Neural cell (in vitro differentiated cells): Measurements from ENCODE around the gene PTH1R. TPM values are rescaled to one million over a fixed set of nuclear protein-coding genes. Genes with fewer than 3 reads are reported as not detected.

ENCODE experiments used
- H2AFZ ChIP-seq: fragments of 200-600, 300-800 bp; sonication (generic), shearing (Covaris generic); 2 replicates; pipeline ENCODE4 v1.6.0; 2014; ENCODE audit warnings: low read depth, mild to moderate bottlenecking, antibody characterized with exemption, low read length, moderate library complexity
- H3F3A ChIP-seq: fragments of 200-600 bp; shearing (Covaris generic); 2 replicates; pipeline ENCODE4 v1.6.1; 2016; ENCODE audit warnings: mild to moderate bottlenecking, moderate library complexity, mixed read lengths, antibody characterized with exemption, low read length; ENCODE audit not compliant: insufficient read depth, poor library complexity, severe bottlenecking
- H3K27ac ChIP-seq: fragments of 200-600, 300-800 bp; sonication (generic), shearing (Covaris generic); 2 replicates; pipeline ENCODE4 v1.5.1; 2014; ENCODE audit warnings: mild to moderate bottlenecking, low read length, moderate library complexity
- H3K27me3 ChIP-seq: fragments of 300-800, 200-600 bp; sonication (generic), shearing (Covaris generic); 2 replicates; pipeline ENCODE4 v1.6.0; 2014; ENCODE audit warnings: mild to moderate bottlenecking, low read depth, low read length, moderate library complexity; ENCODE audit not compliant: insufficient read depth
- H3K36me3 ChIP-seq: fragments of 300-800, 200-600 bp; sonication (generic), shearing (Covaris generic); 2 replicates; pipeline ENCODE4 v1.5.1; 2014; ENCODE audit warnings: mild to moderate bottlenecking, antibody characterized with exemption, low read length, moderate library complexity; ENCODE audit not compliant: insufficient read depth
- H3K4me2 ChIP-seq: fragments of 300-800, 200-600 bp; sonication (generic), shearing (Covaris generic); 2 replicates; pipeline ENCODE4 v1.6.0; 2014; ENCODE audit warnings: mild to moderate bottlenecking, low read length
- H3K4me3 ChIP-seq: fragments of 300-800, 200-600 bp; sonication (generic), shearing (Covaris generic); 2 replicates; pipeline ENCODE4 v1.5.1; 2014; ENCODE audit warnings: mild to moderate bottlenecking, low read length, moderate library complexity
- H3K79me2 ChIP-seq: fragments of 200-600 bp; shearing (Covaris generic); replicated peaks from 2 replicates; pipeline ENCODE4 v1.6.0; 2014; ENCODE audit warnings: mild to moderate bottlenecking, low read length, moderate library complexity; ENCODE audit not compliant: insufficient read depth
- H3K9ac ChIP-seq: fragments of 300-800, 200-600 bp; sonication (generic), shearing (Covaris generic); 2 replicates; pipeline ENCODE4 v1.6.1; 2016; ENCODE audit warnings: mild to moderate bottlenecking, low read length, mixed read lengths
- H3K9me2 ChIP-seq: fragments of 200-600 bp; shearing (Covaris generic); 2 replicates; pipeline ENCODE4 v1.6.1; 2016; ENCODE audit warnings: mild to moderate bottlenecking, low read length, mixed read lengths; ENCODE audit not compliant: insufficient read depth
- H3K9me3 ChIP-seq: fragments of 200-600, 300-800 bp; sonication (generic), shearing (Covaris generic); 2 replicates; pipeline ENCODE4 v1.6.1; 2016; ENCODE audit warnings: mild to moderate bottlenecking, mixed run types, low read length, moderate library complexity, mixed read lengths
- H4K20me1 ChIP-seq: fragments of 200-600 bp; shearing (Covaris generic); 2 replicates; pipeline ENCODE4 v1.6.1; 2016; ENCODE audit warnings: mild to moderate bottlenecking, mixed run types; ENCODE audit not compliant: insufficient read depth
- CTCF ChIP-seq: fragments of 450-650 bp; IDR thresholded peaks from 2 replicates; pipeline ENCODE4 v1.5.1; 2014; ENCODE audit warnings: antibody characterized with exemption, mild to moderate bottlenecking, moderate library complexity; ENCODE audit not compliant: poor library complexity, severe bottlenecking
- EP300 ChIP-seq: fragments of 450-650 bp; conservative IDR thresholded peaks from 2 replicates; pipeline ENCODE4 v1.6.1; 2014; ENCODE audit warnings: antibody characterized with exemption, mild to moderate bottlenecking, moderate library complexity; ENCODE audit not compliant: poor library complexity, severe bottlenecking
- EZH2 ChIP-seq: fragments of 200-600, 300-800 bp; shearing (Covaris generic), sonication (generic); IDR thresholded peaks from 2 replicates; pipeline ENCODE4 v1.6.1; 2014; ENCODE audit warnings: antibody characterized with exemption, low read length, borderline replicate concordance, mild to moderate bottlenecking; ENCODE audit not compliant: insufficient read depth, poor library complexity, severe bottlenecking
- MXI1 ChIP-seq: fragments of 450-650 bp; conservative IDR thresholded peaks from 2 replicates; pipeline ENCODE4 v1.6.1; 2014; ENCODE audit warnings: antibody characterized with exemption, mild to moderate bottlenecking; ENCODE audit not compliant: poor library complexity, severe bottlenecking
- POLR2AphosphoS5 ChIP-seq: IDR thresholded peaks from 2 replicates; pipeline ENCODE4 v1.6.1; 2012
- RAD21 ChIP-seq: fragments of 450-650 bp; conservative IDR thresholded peaks from 2 replicates; pipeline ENCODE4 v1.6.1; 2014; ENCODE audit warnings: antibody characterized with exemption, mild to moderate bottlenecking, moderate library complexity
- REST ChIP-seq: IDR thresholded peaks from 2 replicates; pipeline ENCODE4 v1.6.1; 2012; ENCODE audit warnings: borderline replicate concordance
- SMC3 ChIP-seq: fragments of 450-650 bp; conservative IDR thresholded peaks from 2 replicates; pipeline ENCODE4 v1.6.1; 2014; ENCODE audit warnings: antibody characterized with exemption, mild to moderate bottlenecking, moderate library complexity; ENCODE audit not compliant: poor library complexity
- TAF1 ChIP-seq: IDR thresholded peaks from 2 replicates; pipeline ENCODE4 v1.6.1; 2012; ENCODE audit warnings: low read depth
- polyA plus RNA-seq: library from polyadenylated mRNA; depleted of rRNA; stranded (reverse); fragments of >200 nt; gene quantifications from 2 replicates; pipeline ENCODE4 v1.2.3, GENCODE V29; 2014

PTH1R gene
- polyA plus RNA-seq, 1 donor from 2014 or later, result not detected

DNA sequence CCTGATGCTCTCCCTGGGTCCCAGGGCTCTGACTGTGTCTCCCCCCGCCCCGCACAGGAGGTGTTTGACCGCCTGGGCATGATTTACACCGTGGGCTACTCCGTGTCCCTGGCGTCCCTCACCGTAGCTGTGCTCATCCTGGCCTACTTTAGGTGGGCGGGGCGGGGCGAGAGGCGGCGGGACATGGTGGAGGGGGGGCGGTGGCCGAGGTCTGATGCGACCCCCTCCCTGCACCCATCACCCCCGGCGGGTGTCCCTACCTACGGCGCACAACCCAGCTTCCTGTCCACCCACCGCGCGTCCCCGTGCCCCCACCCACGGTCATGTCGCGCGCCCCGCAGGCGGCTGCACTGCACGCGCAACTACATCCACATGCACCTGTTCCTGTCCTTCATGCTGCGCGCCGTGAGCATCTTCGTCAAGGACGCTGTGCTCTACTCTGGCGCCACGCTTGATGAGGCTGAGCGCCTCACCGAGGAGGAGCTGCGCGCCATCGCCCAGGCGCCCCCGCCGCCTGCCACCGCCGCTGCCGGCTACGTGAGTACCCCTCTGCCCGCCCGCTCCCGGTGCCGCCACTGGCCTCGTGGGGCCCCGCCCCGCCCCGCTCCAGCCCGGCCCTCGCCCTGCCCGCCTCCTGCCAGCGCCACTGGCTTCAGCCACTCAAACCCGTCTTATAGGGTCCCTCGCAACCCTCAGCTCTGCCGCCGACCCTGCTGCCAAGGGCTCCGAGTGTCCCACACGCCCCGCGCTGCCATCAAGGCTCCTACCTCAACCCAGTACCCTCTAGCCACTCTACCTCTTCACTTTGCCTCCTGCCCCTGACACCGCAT, 21.0 kb downstream of the PTH1R start:
- Histone ChIP-seq H3K9me2 (no peaks in the 10 kb centered on the region), H4K20me1 (no peaks in the 10 kb centered on the region), H3K4me3 (peak overlapping the region; percentile 31), H3K9me3 (no peaks in the 10 kb centered on the region), H3K36me3 (no peaks in the 10 kb centered on the region), H3K79me2 (no peaks in the 10 kb centered on the region), H3K27ac (no peak overlapping the region), H3K9ac (no peak overlapping the region), H3K27me3 (peaks cover 5% of the 10 kb centered on the region), H3K4me2 (no peak overlapping the region), H3F3A (no peaks in the 10 kb centered on the region), H2AFZ (no peak overlapping the region)
- no peak for TF ChIP-seq TAF1
- TF ChIP-seq REST, result no peak
- TF ChIP-seq MXI1, result no peak

DNA sequence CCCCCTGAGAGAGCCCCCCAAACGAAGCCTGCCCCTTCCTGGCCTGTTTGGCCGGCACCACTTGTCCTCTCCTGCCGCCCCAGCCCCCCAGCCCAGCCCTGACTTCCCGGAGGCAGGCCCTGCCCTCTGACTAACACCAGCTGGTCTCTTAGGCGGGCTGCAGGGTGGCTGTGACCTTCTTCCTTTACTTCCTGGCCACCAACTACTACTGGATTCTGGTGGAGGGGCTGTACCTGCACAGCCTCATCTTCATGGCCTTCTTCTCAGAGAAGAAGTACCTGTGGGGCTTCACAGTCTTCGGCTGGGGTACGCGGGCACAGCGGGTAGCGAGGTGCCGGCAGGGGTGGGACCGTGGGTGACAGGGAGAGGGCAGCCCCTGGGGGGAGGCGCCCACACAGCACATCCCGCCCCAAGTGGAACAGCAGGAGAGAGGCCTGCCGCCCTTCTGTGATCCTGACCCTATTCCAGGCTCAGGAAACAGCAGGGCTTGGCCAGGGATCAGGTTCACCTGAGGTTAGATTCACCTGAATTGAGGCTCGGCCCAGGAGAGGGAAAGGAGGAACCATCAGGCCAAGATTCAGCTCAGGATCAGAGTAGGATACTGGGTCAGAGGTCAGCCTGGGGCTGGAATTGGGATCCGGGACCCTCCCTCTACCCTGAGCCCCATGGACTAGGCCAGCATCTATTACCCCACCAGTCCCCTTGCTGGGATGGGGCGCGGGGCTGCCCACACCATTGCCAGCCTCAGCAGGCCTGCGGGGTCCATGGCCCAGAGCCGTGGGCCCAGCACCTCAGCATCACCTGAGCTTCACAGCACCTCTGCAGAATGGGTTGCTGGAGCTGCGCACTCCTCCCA, 21.9 kb downstream of the PTH1R start:
- H3K9ac ChIP-seq, result no peak overlapping the region
- H3K27ac ChIP-seq, result no peak overlapping the region
- no peak overlapping the region for H3K4me3 ChIP-seq
- H3K79me2 ChIP-seq, result no peaks in the 10 kb centered on the region
- H3F3A ChIP-seq, result no peaks in the 10 kb centered on the region
- no peak overlapping the region for H3K4me2 ChIP-seq
- TF ChIP-seq POLR2AphosphoS5, result no peak
- no peak for TF ChIP-seq RAD21
- TF ChIP-seq TAF1, result no peak
- TF ChIP-seq CTCF, result no peak
- TF ChIP-seq REST, result no peak
- no peak for TF ChIP-seq EP300
- TF ChIP-seq SMC3, result no peak
- no peak for TF ChIP-seq MXI1
- no peak for TF ChIP-seq EZH2
- no peaks in the 10 kb centered on the region for H4K20me1 ChIP-seq
- H3K36me3 ChIP-seq, result no peaks in the 10 kb centered on the region
- no peak overlapping the region for H2AFZ ChIP-seq
- peaks cover 5% of the 10 kb centered on the region for H3K27me3 ChIP-seq
- no peaks in the 10 kb centered on the region for H3K9me2 ChIP-seq
- no peaks in the 10 kb centered on the region for H3K9me3 ChIP-seq
